MM.1S (cell line): Measurements from ENCODE around the gene MPRIP.

Source experiments
- CTCF ChIP-seq: fragments of 300-600 bp; sonication (generic); IDR thresholded peaks from 2 replicates; pipeline ENCODE4 v1.5.1; 2016; ENCODE audit warnings: antibody characterized with exemption, low read length, mixed read lengths
- EZH2 ChIP-seq: fragments of 300-600 bp; sonication (generic); optimal IDR thresholded peaks from 2 replicates; pipeline ENCODE3; 2017; ENCODE audit warnings: low read depth, mild to moderate bottlenecking, antibody characterized with exemption, low read length, mixed read lengths

GRCh38 chr17:17137731-17138585, 95.7 kb downstream of the MPRIP start:
- TF ChIP-seq CTCF (no peak), EZH2 (no peak)
